HG03442 (cell line): Measurements from ENCODE around the gene COPB2.
"Not testable (repeated sequence)": the region's sequence is repeated elsewhere in the genome, so short reads cannot be mapped to it uniquely, and the experiment has no call there.

Experiments used
- ATAC-seq: cut with Tn5 transposase; IDR thresholded peaks from one replicate; pipeline ENCODE4 v1.9.1; 2021; ENCODE audit warnings: mild to moderate bottlenecking, moderate library complexity; ENCODE audit not compliant: unreplicated experiment

Gene COPB2

DNA sequence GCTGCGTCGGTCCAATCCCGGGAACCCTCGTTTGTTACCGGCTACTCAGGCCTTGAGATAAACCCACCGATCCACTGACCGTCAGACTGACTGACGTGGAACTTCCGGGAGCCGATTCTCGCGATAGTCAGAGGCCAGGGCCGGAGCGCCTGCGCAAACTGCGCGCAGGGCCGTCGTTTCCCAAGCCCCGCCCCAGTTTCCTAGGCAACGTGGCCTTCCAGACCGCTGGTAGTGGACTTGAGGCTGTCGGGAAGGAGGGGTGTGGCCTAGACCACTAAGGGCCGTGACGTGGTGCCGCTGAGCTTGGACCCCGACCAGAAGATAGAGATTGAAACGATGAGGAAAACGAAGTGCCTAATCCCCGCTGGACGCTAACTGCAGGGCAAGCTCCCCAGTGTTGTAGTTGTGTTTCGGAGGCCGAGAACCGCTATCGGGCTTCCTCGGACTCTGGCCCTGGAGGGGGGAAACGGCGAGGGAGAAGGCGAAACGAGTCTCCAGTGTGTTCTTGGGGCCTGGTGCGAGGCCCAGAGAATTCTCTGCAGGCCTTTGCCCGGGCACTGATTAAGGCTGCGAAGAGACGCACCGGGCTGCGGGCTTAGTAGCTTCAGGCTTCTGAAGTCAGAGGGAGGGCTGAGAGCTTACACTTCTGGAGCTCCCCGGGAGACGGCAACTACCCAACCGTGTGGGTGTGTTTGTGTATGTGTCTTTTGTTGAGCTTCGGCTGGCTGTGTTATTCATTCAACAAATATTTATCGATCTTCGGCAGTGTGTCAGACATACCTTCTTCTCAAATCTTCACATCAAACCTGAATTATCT lies at the start of gene COPB2:
COPB2 (minus strand) TSS at position 96 of the 817 bp plus-strand sequence. CDS start 97 bp downstream, outside the sequence.
- peak; percentile 98 for ATAC-seq

- ATAC-seq: no peak
Observed at GRCh38 chr3:139434764-139435307, 45.4 kb upstream of the COPB2 start.

DNA sequence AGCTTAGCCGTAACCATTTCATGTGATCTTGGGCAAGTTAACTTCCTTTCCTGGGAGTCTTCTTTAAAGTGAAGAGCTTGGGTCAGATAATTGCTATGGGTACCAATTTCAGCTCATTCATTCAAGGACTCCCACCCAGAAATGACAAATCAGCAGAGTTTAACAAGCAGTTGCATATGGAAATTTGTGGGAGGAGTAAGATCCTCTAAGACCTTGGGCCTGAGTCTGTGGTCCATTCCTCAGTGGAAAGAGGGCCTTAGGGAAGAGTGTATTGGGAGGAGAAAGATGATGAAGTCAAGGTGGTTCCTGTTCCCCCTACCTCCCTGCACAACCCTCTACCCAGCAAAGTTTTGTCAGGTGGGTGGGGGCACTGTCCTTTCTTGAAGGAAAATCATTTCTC lies 44.8 kb upstream of the COPB2 start:
- no peak for ATAC-seq

- no peak for ATAC-seq
Observed at GRCh38 chr3:139433089-139433488, 43.6 kb upstream of the COPB2 start.

DNA sequence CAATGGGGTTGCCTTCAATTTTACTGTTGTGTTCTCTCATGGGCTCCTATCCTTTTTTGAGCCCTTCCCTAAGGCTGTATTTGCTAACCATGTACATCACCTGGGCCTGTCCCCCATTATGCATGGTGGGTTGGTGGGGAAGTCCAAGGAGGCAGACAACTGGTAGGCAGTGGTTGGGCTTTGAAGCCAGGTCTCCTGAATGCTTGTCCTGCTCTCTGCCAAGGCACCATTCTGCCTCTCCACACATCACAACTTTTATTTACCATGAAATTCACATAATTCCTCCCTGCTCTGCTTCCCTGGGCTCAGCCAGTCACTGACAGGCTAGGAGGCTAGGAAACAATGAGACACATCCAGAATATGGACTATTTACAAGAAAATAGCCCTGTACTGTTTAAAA lies 41.0 kb upstream of the COPB2 start:
- no peak for ATAC-seq

DNA sequence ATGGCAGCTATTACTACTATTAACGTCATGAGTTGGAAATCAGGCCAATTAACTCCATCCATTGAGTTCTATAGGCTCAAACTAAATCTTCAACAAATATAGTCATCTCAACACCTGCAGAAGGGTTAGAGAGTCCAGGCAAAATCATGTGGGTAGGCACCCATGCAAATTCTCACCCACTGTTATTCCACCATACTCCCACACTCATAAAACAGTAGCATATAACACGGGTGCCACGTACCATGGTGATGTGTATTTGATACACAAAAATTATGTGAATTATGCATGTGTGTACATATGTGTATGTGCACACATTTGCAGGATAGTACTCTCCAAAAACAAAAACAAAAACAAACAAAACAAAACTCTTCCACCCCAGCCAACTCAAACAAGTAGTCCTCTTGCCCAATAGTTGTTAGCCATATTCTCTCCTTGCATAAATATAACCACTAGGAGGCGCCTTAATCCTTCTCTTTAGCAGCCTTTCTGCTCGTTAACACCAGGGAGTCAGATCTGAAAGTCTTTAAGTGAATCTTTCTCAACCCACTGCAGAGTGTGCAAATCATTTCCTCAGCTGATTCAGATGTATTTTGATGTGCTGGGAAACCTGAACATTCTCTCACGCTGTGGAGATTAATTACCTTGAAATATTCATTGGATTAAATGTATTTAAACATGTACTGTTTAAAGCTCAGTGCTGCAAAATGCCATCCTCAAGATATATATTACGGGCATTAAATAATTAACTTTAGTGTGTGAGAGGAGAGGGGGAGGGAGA lies 38.0 kb upstream of the COPB2 start:
- peak; percentile 88 for ATAC-seq

DNA sequence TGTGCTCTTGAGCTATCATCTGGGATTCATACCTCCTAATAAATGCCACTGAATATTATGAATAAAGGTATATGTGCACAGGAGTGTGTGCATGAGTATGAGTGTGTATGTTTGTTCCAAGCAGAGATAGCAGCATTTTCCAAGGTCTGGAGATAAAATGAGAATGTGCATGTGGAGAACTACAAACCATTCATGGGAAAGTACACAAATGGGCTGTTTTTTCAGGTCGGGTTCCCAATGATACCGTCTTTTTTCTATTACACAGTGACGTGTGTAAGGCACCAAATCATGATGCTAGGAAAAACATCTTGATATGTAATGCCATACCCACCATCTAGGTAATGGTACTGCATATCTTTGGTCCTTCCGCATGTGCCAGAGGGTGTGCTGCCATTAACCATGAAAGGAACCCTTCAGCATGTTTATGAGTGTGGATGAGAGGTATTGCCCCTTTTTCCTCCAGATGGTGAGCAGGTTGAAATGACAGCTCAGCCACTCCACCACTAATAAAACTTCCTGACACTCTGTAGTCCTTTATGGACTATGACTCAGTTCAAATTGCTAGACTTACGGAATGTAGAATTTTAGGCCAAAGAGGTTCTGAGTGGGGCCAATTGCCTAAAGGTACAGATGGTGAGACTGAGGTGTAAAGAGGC lies 36.4 kb upstream of the COPB2 start:
- no peak for ATAC-seq

DNA sequence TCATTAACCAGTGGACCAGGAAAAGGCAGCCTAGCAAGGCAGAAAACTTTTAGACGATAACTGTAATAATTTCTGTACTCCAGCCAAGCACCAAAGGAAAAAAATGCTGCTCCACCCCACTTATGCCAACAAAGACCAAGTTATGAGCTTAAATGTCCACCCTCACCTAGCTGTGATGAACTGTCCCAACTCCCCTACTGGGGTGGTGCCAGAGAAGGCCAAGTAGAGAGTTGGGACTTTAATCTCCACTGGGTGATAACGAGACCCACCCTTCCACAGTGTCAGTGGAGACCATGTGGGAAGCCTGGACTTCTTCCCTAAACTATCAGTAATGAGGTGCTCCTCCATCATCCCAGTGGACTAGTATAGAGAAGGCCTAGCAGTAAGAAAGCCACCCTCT lies 33.8 kb upstream of the COPB2 start:
- ATAC-seq: no peak

- no peak for ATAC-seq
Observed at GRCh38 chr3:139421460-139421859, 32.0 kb upstream of the COPB2 start.

- ATAC-seq: no peak
Observed at GRCh38 chr3:139421040-139421439, 31.6 kb upstream of the COPB2 start.

DNA sequence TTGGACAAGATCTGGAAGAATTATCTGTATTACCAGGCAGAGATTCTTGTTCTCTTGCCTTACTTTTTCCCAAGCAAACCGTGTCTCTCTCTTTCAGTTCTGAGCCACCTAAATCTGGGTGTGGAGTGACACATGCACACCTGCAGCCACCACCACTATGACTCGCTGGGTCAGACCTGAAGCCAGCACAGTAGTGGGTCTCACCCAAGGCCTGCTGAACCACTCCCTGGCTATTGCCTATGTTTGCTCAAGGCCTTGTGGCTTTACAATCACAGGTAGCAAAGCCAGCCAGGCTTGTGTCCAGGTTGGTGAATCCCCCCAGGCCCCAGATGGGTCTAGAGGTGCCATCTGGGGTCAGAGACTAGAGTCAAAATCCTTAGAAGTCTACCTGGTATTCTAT lies 28.7 kb upstream of the COPB2 start:
- no peak for ATAC-seq

DNA sequence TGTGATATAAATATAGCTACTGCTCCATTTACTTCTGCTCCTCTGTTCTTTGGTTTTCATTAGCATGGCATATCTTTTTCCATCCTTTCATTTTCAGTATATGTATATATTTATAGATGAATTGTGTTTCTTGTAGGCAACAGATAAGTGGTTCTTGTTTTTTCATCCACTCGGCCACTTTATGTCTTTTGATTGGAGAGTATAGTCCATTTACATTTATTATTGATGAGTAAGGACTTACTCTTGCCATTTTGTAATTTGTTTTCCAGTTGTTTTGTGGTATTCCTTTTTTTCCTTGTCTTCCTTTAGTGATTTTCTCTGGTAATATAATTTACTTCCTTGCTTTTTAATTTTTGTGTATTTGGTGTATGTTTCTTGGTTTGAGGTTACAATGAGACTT lies 26.8 kb upstream of the COPB2 start:
- no peak for ATAC-seq

- no peak for ATAC-seq
Observed at GRCh38 chr3:139414608-139415224, 25.3 kb upstream of the COPB2 start.

DNA sequence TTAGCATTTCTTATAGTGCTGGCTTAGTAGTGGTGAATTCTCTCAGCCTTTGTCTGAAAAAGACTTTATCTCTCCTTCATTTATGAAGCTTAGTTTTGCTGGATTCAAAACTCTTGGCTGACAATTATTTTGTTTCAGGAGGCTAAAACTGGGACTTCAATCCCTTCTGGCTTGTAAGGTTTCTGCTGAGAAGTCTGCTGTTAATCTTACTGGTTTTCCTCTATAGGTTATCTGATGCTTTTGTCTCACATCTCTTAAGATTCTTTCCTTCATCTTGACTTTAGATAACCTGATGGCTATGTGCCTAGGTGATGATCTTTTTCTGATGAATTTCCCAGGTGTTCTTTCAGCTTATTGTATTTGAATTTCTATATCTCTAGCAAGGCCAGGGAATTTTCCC lies 23.4 kb upstream of the COPB2 start:
- not testable (repeated sequence) for ATAC-seq

GRCh38 chr3:139401155-139401554 lies 11.7 kb upstream of the COPB2 start:
- not testable (repeated sequence) for ATAC-seq

DNA sequence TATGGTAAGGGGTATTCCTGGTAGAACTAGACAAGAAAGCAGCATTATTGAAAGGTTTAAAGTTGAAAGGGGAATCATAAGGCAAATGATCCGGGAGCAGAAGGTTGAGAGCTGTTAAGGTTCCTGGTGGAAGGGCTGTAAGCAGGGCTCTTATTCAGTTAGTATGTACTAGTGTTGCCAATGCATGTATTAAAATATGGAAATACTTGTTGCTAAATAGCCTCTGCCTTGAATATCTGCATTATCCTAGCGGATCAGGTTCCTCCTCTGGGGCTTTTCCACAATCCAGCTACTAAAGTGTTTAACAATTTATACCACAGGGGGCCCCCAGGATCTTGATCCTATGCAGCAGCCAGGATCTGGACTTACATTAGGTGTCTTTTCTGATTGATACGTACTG lies 7.3 kb upstream of the COPB2 start:
- no peak for ATAC-seq

DNA sequence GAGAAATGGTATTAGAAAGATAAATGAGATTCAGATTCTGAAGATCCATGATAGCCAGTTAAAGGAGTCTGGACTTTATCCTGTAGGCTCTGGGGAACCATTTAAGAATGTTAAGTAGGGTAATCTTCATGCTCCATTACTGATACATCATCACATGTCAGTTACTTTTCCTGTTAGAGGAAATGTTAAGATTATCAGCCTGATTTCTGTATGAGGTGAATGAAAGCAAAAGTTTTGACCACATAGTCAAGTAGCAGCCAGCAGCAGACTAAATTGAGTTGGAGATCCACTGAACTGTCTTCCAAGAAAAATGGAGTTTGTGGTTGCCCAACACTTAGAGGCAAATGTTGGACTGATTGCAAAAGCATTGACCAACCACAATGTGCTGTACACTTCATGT lies 4.7 kb upstream of the COPB2 start:
- ATAC-seq: no peak

- ATAC-seq: no peak
Observed at GRCh38 chr3:139388821-139389551, 461 bp downstream of the COPB2 start.

GRCh38 chr3:139388077-139388476 lies 1.4 kb downstream of the COPB2 start:
- no peak for ATAC-seq

- not testable (repeated sequence) for ATAC-seq
Observed at GRCh38 chr3:139382291-139382690, 7.2 kb downstream of the COPB2 start.
